Measurements from ENCODE around the gene LGALS3.

The LGALS3 gene

DNA sequence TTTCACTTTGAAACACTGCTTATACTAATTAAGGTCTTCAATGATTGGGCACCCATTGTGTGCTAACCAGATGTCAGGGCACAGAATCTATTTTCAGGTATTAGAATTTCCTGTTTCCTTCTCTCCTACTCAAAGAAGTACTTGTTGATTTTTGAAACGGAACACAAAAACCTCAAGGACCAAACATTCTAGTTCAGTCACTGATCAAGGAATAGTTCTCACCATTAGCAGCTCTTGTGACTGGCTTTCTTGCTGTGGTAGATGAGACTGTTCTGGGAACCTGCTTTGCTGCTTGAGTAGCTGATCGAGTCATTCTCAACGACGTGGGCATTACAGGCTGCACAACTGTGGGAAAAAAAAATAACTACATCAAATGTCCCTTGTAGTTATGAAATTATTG lies 51.4 kb downstream of the LGALS3 start:
- no peak overlapping the region for H3K4me3 ChIP-seq (ENCODE audit: low read depth, low read length)
- TF ChIP-seq, protein P1, sequence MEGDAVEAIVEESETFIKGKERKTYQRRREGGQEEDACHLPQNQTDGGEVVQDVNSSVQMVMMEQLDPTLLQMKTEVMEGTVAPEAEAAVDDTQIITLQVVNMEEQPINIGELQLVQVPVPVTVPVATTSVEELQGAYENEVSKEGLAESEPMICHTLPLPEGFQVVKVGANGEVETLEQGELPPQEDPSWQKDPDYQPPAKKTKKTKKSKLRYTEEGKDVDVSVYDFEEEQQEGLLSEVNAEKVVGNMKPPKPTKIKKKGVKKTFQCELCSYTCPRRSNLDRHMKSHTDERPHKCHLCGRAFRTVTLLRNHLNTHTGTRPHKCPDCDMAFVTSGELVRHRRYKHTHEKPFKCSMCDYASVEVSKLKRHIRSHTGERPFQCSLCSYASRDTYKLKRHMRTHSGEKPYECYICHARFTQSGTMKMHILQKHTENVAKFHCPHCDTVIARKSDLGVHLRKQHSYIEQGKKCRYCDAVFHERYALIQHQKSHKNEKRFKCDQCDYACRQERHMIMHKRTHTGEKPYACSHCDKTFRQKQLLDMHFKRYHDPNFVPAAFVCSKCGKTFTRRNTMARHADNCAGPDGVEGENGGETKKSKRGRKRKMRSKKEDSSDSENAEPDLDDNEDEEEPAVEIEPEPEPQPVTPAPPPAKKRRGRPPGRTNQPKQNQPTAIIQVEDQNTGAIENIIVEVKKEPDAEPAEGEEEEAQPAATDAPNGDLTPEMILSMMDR (IDR thresholded peaks at IDR 0.05; ENCODE audit: control insufficient read depth, extremely low read depth, insufficient read depth): no peak
- no peak for DNase-seq (ENCODE audit: low read depth)

DNA sequence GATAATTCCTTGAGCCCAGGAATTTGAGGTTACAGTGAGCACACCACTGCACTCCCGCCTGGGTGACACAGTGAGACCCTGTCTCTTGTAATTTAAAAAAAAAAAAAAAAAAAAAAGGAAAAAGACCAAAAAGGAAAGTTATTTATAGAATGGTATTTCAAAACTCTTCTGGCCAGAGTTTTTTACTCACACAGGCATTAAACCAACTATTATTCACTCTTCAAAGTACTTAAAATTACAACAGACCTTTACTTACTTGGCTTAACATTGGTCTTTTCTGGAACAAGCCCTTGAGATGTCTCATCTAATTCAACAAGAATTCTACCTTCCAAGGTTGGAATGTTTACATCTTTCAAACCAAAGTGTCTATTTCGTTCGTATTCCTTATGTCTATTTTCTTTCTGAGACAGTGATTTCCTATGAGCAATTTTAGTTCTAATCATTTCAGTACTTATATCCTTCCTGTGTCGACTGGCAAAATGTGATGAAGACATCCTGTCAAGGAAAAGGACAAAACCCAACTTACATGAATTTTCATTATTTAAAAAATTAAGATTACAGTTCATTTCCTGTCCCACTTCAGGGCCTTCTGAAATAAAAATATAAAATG lies 59.7 kb downstream of the LGALS3 start:
- TF ChIP-seq, protein P1 (IDR thresholded peaks at IDR 0.05; ENCODE audit: control insufficient read depth, extremely low read depth, insufficient read depth): no peak
- DNase-seq (ENCODE audit: low read depth): no peak
- no peak overlapping the region for H3K4me3 ChIP-seq (ENCODE audit: low read depth, low read length)

DNA sequence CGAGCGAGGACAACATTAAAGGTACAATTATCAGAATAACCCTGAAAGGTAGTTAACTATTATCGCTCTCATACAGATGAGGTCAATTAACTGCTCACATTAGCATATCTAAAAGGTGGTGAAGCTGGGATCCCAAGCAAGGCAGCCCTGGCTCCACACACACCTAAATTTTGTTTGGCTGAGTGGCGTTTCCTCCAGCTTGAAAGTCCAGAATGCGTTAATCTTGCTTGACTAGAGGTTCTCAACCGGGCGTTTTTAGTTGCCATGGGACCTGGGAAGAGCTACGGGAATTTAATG lies 61.8 kb downstream of the LGALS3 start:
- H3K4me3 ChIP-seq (ENCODE audit: low read depth, low read length): peak overlapping the region; percentile 97
- no peak for DNase-seq (ENCODE audit: low read depth)
- TF ChIP-seq, protein P1 (IDR thresholded peaks at IDR 0.05; ENCODE audit: control insufficient read depth, extremely low read depth, insufficient read depth): no peak

DNA sequence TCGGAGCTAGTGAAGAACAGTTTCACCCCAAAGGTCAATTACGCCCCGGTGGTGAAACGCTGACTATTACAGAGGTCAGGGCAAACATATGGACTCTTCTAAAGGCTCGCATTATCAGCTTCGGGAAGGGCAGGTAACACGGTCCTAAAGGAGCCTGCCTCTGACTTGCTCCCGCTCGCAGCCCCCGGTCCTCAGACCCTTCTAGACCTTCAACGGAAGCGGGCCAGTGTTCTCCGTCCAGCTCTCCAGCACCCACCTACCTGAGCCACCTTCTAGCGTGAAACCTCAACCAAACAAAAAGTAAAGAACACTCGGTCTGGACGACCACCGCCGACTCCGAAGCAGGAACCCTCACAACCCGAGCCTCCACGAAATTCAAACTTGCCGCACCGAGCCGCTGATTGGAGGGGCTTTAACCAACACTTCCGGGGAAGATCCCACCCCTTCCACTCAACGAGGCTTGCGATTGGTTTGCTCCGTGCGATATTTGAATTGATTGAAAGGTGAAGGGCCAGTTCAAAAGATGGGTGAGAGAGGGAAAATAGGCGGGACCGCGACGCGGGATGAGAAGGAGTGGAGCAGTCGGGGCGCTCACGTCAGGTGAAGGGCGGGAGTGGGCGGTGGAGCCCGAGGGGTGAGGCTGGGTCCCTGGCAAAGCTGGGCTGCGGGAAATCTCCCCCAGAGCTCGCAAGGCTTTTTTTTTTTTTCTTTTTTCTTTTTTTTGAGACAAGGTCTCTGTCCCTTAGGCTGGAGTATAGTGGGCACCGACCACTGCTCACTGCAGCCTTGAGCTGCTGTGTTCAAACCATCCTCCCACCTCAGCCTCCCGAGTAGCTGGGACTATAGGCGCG lies 62.4 kb downstream of the LGALS3 start, which contains the start of gene DLGAP5:
Gene DLGAP5 (minus strand): TSS at position 383 of the 851 bp plus-strand sequence. CDS start 2,406 bp downstream, outside the sequence.
- DNase-seq (ENCODE audit: low read depth): peak; percentile 92
- peak within 1 kb of the TSS; percentile 97 for H3K4me3 ChIP-seq (ENCODE audit: low read depth, low read length)
- TF ChIP-seq, protein P1 (IDR thresholded peaks at IDR 0.05; ENCODE audit: control insufficient read depth, extremely low read depth, insufficient read depth): no peak

DNA sequence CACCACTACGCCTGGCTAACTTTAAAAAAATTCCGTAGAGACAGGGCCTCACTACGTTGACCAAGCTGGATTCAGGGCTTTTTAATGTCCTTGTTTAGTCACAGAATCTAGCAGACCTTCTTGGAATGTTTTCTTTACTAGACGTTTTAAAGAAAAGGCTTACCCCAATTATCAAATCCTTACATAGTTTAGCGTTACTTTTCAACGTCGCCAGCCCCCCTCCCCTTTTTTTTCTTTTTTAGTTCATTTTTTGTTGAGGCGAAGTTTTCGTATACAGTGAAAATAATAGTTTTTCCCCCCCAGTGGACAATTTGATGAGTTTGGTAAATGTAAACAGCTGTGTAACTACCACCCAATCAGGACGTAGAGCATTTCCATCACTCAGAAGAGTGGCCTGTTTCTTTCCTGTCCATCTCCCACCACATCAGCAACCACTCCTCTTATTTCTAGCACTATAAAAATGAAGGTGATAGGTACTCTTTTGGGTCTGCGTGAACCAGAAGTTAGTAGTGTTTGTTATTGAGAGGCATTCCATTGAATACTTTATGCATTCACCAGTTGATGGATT lies 63.1 kb downstream of the LGALS3 start:
- peak overlapping the region; percentile 97 for H3K4me3 ChIP-seq (ENCODE audit: low read depth, low read length)
- TF ChIP-seq, protein P1 (IDR thresholded peaks at IDR 0.05; ENCODE audit: control insufficient read depth, extremely low read depth, insufficient read depth): no peak
- no peak for DNase-seq (ENCODE audit: low read depth)

DNA sequence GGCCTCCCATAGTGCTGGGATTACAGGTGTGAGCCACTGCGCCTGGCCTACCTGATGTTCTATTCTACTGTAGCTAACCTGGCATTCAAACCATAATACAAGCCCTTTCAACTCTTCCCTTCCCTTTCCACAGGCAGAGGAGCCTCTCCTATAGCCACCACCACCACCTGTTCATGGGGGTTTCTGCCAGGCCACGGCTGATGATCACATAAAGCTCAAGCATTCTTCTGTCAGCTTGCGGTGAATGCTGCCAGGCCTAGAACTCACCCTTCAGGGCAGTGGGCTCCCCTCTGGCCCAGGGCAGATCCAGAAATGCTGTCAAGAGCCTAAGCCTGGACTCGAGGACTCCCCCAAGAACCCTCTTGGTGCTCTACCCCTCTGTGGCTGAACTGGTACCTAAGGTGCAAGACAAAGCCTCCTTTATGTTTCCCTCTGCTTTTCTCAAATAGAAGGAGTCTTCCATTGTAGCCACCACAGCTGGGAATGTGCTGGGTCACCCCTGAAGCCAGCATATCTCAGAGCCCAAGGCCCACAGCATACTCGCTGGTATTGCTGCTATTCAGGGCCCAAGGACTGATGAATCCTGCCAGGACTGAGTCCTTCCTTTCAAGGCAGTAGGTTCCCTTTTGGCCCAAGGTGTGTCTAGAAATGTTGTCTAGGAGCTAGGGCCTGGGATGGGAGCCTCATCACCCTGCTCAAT lies 65.8 kb downstream of the LGALS3 start:
- DNase-seq (ENCODE audit: low read depth): no peak
- TF ChIP-seq, protein P1 (IDR thresholded peaks at IDR 0.05; ENCODE audit: control insufficient read depth, extremely low read depth, insufficient read depth): no peak
- H3K4me3 ChIP-seq (ENCODE audit: low read depth, low read length): no peak overlapping the region
